Myocyte (in vitro differentiated cells): ENCODE data around the gene NOXA1. TPM values are rescaled to one million over a fixed set of nuclear protein-coding genes. Genes with fewer than 3 reads are reported as not detected.

Experiments used
- DNase-seq: peaks from one replicate; pipeline ENCODE4 v3.0.0-alpha.2; 2012; ENCODE audit warnings: low read depth
- microRNA-seq: library from miRNA; unstranded; fragments of <30 nt; microRNA quantifications from one replicate; pipeline ENCODE4, GENCODE V29; 2016
- total RNA-seq: library from RNA; depleted of rRNA; stranded (reverse); fragments of >200 nt; gene quantifications from 2 replicates; pipeline ENCODE4 v1.2.3, GENCODE V29; 2014

NOXA1 gene
- total RNA-seq, 1 donor from 2014 or later: 1.2 TPM

- DNase-seq: peak; percentile 65
Measured at GRCh38 chr9:137482094-137482781, 59.0 kb downstream of the NOXA1 start.

Small RNAs within 50 kb of the gene (microRNA-seq; reads per million reads assigned to microRNA genes)
- not detected for gene MIR7114

Other genes starting within 250 kb of the NOXA1 start
- 28.7 and 30.6 TPM in 2 replicates for gene ANAPC2, start 234.8 kb upstream of the NOXA1 start, total RNA-seq
- gene SSNA1, start 234.7 kb upstream of the NOXA1 start, total RNA-seq: 143 and 158 TPM in 2 replicates
- gene TPRN, start 222.7 kb upstream of the NOXA1 start, total RNA-seq: 19.5 and 25.3 TPM in 2 replicates
- 39.2 and 48.4 TPM in 2 replicates for gene TMEM203, start 217.7 kb upstream of the NOXA1 start, total RNA-seq
- gene NDOR1, start 217.7 kb upstream of the NOXA1 start, total RNA-seq: 6.1 and 10.5 TPM in 2 replicates
- 0.21 and 0.36 TPM in 2 replicates for gene RNF208, start 201.2 kb upstream of the NOXA1 start, total RNA-seq
- gene CYSRT1, start 198.2 kb upstream of the NOXA1 start, total RNA-seq: 1.4 and 2.0 TPM in 2 replicates
- gene RNF224, start 195.9 kb upstream of the NOXA1 start, total RNA-seq: not detected in 2 replicates
- 0.56 and 0.62 TPM in 2 replicates for gene SLC34A3, start 192.5 kb upstream of the NOXA1 start, total RNA-seq
- gene TUBB4B, start 182.1 kb upstream of the NOXA1 start, total RNA-seq: 211 and 249 TPM in 2 replicates
- not detected in 2 replicates for gene STPG3, start 172.1 kb upstream of the NOXA1 start, total RNA-seq
- 37.3 and 48.3 TPM in 2 replicates for gene NELFB, start 168.1 kb upstream of the NOXA1 start, total RNA-seq
- 1.1 and 3.6 TPM in 2 replicates for gene TOR4A, start 145.7 kb upstream of the NOXA1 start, total RNA-seq
- gene NRARP, start 121.1 kb upstream of the NOXA1 start, total RNA-seq: 1.2 and 2.0 TPM in 2 replicates
- gene EXD3, start 231 bp upstream of the NOXA1 start, total RNA-seq: 12.5 and 15.3 TPM in 2 replicates
- gene ENTPD8, start 18.0 kb downstream of the NOXA1 start, total RNA-seq: 0.19 and 0.31 TPM in 2 replicates
- gene NSMF, start 35.9 kb downstream of the NOXA1 start, total RNA-seq: 53.9 and 69.9 TPM in 2 replicates
- 1.3 and 1.5 TPM in 2 replicates for gene PNPLA7, start 127.0 kb downstream of the NOXA1 start, total RNA-seq
- gene MRPL41, start 128.5 kb downstream of the NOXA1 start, total RNA-seq: 64.9 and 75.1 TPM in 2 replicates
- gene DPH7, start 155.5 kb downstream of the NOXA1 start, total RNA-seq: 30.6 and 38.9 TPM in 2 replicates
- gene ZMYND19, start 167.1 kb downstream of the NOXA1 start, total RNA-seq: 28.3 and 29.6 TPM in 2 replicates
- 20.3 and 39.5 TPM in 2 replicates for gene ARRDC1, start 182.3 kb downstream of the NOXA1 start, total RNA-seq
- 27.3 and 40.4 TPM in 2 replicates for gene EHMT1, start 195.6 kb downstream of the NOXA1 start, total RNA-seq